ENCODE measurements around the gene UNC13B.

- TF ChIP-seq YY1 (IDR thresholded peaks at IDR 0.05; ENCODE audit: insufficient read depth, insufficient read length), result no peak
- TF ChIP-seq ZNF274 (IDR thresholded peaks at IDR 0.05; ENCODE audit: low read depth, low read length), result no peak
- TF ChIP-seq SUZ12 (IDR thresholded peaks at IDR 0.05; ENCODE audit: extremely low read depth, insufficient read depth, insufficient read length), result no peak
These were observed 21.7 kb upstream of the UNC13B start for GRCh38 chr9:35140093-35140492.
